Measurements from ENCODE around the gene DNASE1. TPM values are rescaled to one million over a fixed set of nuclear protein-coding genes. Genes with fewer than 3 reads are reported as not detected.
"Not testable (repeated sequence)": the region's sequence is repeated elsewhere in the genome, so short reads cannot be mapped to it uniquely, and the experiment has no call there.

Gene DNASE1, protein sequence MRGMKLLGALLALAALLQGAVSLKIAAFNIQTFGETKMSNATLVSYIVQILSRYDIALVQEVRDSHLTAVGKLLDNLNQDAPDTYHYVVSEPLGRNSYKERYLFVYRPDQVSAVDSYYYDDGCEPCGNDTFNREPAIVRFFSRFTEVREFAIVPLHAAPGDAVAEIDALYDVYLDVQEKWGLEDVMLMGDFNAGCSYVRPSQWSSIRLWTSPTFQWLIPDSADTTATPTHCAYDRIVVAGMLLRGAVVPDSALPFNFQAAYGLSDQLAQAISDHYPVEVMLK
- total RNA-seq (2021; fragmentation: NEBNext Ultra II Directional; extraction: Animal tissue kit (Norgen Biotek cat#: 25700)): 1 to 10 TPM; 7.5 to 9.9 (median 8.0) TPM
- long read RNA-seq, partial matches to known transcripts: 2 of 4 reads
- long read RNA-seq, other reads (novel, unspliced or antisense): 2 of 4 reads

DNA sequence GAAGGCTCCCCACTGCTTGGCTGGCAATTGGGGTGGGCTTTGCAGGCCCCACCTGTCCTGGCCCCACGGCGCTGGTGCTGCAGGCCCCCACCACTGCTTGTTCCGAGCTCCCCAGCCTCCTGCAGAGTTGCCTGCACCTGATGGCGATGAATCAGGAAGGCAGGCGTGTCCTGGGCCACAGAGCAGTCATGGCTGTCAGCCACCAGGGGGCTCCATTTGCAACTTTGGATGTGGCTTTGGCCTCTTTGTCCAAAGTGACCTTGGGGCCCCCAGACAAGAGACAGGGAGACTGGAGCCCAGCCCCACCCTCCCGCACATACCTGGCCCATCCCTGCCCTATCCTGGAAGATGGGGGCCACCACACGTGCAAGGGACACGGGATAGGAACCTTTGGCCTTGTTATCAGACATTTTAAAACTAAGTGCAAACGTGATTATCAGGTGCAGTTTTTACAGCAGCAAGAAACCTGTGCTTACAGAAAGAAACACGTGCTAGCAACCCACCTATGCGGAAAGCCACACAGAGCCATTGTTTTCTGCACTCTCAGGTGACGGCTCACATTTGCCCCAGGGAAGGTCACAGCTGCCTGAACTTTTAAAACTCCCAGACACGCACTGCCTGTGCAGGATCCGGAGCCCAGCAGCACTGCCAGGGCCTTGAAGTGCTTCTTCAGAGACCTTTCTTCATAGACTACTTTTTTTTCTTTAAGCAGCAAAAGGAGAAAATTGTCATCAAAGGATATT is at the start of gene DNASE1:
Gene DNASE1, plus strand, starts transcription at position 443 of the 743 bp plus-strand sequence. CDS start 683 bp downstream, outside the sequence.
- peaks cover 21% of the 10 kb centered on the region for H3K36me3 Mint-ChIP-seq (ENCODE audit: low read depth)
- TF ChIP-seq, protein P1, sequence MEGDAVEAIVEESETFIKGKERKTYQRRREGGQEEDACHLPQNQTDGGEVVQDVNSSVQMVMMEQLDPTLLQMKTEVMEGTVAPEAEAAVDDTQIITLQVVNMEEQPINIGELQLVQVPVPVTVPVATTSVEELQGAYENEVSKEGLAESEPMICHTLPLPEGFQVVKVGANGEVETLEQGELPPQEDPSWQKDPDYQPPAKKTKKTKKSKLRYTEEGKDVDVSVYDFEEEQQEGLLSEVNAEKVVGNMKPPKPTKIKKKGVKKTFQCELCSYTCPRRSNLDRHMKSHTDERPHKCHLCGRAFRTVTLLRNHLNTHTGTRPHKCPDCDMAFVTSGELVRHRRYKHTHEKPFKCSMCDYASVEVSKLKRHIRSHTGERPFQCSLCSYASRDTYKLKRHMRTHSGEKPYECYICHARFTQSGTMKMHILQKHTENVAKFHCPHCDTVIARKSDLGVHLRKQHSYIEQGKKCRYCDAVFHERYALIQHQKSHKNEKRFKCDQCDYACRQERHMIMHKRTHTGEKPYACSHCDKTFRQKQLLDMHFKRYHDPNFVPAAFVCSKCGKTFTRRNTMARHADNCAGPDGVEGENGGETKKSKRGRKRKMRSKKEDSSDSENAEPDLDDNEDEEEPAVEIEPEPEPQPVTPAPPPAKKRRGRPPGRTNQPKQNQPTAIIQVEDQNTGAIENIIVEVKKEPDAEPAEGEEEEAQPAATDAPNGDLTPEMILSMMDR (IDR thresholded peaks at IDR 0.05): peak; percentile 89
- H3K4me1 Mint-ChIP-seq (ENCODE audit: low read depth): no peaks in the 10 kb centered on the region; the same call in 1 of the 2 replicates
- H3K9me3 Mint-ChIP-seq: no peaks in the 10 kb centered on the region
- peak; percentile 31 for DNase-seq
- H3K27me3 Mint-ChIP-seq (ENCODE audit: insufficient read depth): peaks cover 3% of the 10 kb centered on the region; the same call in 1 of the 2 replicates
- no peak within 1 kb of the TSS for H3K4me3 Mint-ChIP-seq
- no peak within 1 kb of the TSS for H3K27ac Mint-ChIP-seq

DNA sequence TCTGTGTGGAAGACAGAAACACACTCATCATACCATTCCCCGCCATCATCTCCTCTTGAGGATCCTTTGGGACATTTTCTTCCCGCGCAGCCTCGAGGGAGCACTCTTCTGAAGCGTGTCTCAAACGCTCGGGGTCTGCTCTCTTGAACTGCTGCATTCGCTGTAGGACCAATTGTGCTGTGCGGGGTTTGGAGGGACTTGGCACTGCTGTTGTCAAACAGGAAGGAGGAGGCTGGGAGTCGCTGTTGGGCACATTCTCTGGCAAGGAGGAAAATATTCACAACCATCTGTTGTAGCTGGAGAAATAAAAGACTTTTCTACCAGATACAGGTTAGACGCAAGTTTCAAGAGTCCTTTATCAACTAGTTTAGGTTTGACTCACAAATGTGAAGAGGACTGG is 48.0 kb upstream of the DNASE1 start:
- Mint-ChIP-seq H3K9me3 (no peaks in the 10 kb centered on the region), H3K36me3 (ENCODE audit: low read depth) (peaks cover 16% of the 10 kb centered on the region), H3K27ac (no peak overlapping the region), H3K27me3 (ENCODE audit: insufficient read depth) (no peaks in the 10 kb centered on the region), H3K4me1 (ENCODE audit: low read depth) (peaks cover 11% of the 10 kb centered on the region), H3K4me3 (no peak overlapping the region)
- no peak for DNase-seq
- TF ChIP-seq, protein P1 (IDR thresholded peaks at IDR 0.05): no peak

DNA sequence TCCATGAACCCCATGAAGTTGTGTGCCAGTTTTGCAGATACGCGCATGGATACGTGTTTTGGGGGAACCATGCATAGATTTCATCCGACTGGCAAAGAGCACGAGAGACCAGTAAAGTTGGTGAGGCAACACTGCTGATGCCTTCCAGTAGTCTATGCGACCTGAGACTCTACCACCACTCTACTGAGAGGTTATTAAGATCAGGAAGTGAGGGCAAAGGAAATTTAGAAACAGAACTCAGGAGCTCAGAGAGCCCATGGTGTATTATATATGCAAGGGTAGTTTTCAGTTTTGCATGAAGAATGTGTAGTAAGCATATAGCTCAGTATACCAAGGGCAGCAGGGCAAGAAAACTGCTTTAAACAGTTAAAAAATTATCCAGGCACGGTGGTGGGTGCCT is 47.3 kb upstream of the DNASE1 start:
- no peak for DNase-seq
- H3K4me1 Mint-ChIP-seq (ENCODE audit: low read depth): peaks cover 11% of the 10 kb centered on the region
- peaks cover 17% of the 10 kb centered on the region for H3K36me3 Mint-ChIP-seq (ENCODE audit: low read depth)
- H3K27me3 Mint-ChIP-seq (ENCODE audit: insufficient read depth): no peaks in the 10 kb centered on the region; the same call in 1 of the 2 replicates
- TF ChIP-seq, protein P1 (IDR thresholded peaks at IDR 0.05): no peak
- H3K27ac Mint-ChIP-seq: no peak overlapping the region
- H3K9me3 Mint-ChIP-seq: no peaks in the 10 kb centered on the region
- no peak overlapping the region for H3K4me3 Mint-ChIP-seq

DNA sequence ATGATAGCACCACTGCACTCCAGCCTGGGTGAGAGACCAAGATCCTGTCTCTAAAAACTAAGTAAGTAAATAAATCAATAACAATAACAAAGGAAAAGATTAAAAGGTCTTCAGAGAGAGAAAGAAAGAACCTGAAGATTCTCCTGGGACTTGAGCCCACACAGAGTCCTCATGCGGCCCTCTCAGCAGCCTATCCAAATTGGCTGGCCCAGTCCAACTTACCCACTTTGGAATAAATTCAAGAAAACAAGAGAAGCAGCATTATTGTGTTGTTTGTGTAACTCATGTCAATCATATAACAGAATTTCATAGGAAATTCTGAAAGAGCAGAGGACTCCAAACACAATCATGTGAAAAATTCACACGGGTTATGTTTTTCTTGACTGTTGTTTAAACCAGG is 46.9 kb upstream of the DNASE1 start:
- no peak overlapping the region for H3K27ac Mint-ChIP-seq
- H3K4me3 Mint-ChIP-seq: no peak overlapping the region
- H3K9me3 Mint-ChIP-seq: no peaks in the 10 kb centered on the region
- peaks cover 19% of the 10 kb centered on the region for H3K36me3 Mint-ChIP-seq (ENCODE audit: low read depth)
- no peaks in the 10 kb centered on the region; the same call in 1 of the 2 replicates for H3K27me3 Mint-ChIP-seq (ENCODE audit: insufficient read depth)
- TF ChIP-seq, protein P1 (IDR thresholded peaks at IDR 0.05): no peak
- DNase-seq: no peak
- peaks cover 13% of the 10 kb centered on the region for H3K4me1 Mint-ChIP-seq (ENCODE audit: low read depth)

DNA sequence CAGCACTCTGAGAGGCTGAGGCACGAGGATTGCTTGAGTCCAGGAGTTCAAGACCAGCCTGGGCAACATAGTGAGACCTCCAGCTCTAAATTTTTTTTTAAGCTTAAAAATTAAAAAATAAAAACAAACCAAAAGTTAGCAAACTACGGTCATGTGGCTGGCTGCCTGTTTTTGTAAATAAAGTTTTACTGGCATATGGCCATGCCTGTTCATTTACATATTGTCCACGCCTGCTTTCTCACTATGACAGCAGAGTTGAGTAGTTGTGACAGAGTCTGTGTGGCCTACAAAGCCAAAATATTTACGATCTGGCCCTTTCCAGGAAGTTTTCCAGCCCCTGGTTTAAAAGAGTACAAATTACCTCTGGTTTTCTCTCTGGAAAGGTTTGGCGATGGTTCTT is 46.4 kb upstream of the DNASE1 start:
- Mint-ChIP-seq H3K4me3 (no peak overlapping the region), H3K36me3 (ENCODE audit: low read depth) (peaks cover 23% of the 10 kb centered on the region), H3K27ac (no peak overlapping the region), H3K27me3 (ENCODE audit: insufficient read depth) (no peaks in the 10 kb centered on the region; the same call in 1 of the 2 replicates), H3K4me1 (ENCODE audit: low read depth) (peaks cover 18% of the 10 kb centered on the region), H3K9me3 (no peaks in the 10 kb centered on the region)
- no peak for DNase-seq
- TF ChIP-seq, protein P1 (IDR thresholded peaks at IDR 0.05): no peak

DNA sequence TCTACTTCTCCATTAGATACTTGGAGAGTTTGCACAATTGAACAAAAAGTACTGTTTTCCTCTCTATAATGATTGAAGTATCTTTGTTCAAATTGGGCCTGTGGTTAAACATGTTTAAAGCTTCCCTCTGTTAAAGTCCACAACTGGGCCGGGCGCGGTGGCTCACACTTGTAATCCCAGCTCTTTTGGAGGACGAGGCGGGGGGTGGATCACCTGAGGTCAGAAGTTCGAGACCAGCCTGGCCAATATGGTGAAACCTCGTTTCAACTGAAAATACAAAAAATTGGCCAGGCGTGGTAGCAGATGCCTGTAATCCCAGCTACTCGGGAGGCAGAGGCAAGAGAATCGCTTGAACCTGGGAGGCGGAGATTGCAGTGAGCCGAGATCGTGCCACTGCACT is 45.5 kb upstream of the DNASE1 start:
- H3K4me1 Mint-ChIP-seq (ENCODE audit: low read depth): peaks cover 24% of the 10 kb centered on the region
- not testable (repeated sequence) for H3K9me3 Mint-ChIP-seq; H3K27ac Mint-ChIP-seq; H3K4me3 Mint-ChIP-seq; H3K27me3 Mint-ChIP-seq (ENCODE audit: insufficient read depth); DNase-seq
- H3K36me3 Mint-ChIP-seq (ENCODE audit: low read depth): peaks cover 23% of the 10 kb centered on the region

All from HFFc6 (cell line).